ENCODE data around the gene PTOV1. TPM values are rescaled to one million over a fixed set of nuclear protein-coding genes. Genes with fewer than 3 reads are reported as not detected.

PTOV1 gene
- total RNA-seq, 2 experiments from 2014 or later = 105 to 124 TPM

GRCh38 chr19:49840321-49840720, 10.6 kb upstream of the PTOV1 start:
- H3K9me3 ChIP-seq (ENCODE audit: low read length) = no peaks in the 10 kb centered on the region
- no peak overlapping the region for H3K4me2 ChIP-seq (ENCODE audit: low read length)
- ChIA-PET CTCF (ENCODE audit: unreplicated experiment) (no interaction called here), POLR2A (no interaction called here)
- H3K9me2 ChIP-seq (ENCODE audit: insufficient read depth, low read length) = no peaks in the 10 kb centered on the region
- DNase-seq (ENCODE audit: low spot score) = no peak
- no peak overlapping the region for H3K4me3 ChIP-seq (ENCODE audit: low read depth, low read length, poor library complexity, severe bottlenecking)
- no peak overlapping the region for H3K27ac ChIP-seq (ENCODE audit: low read depth, low read length, poor library complexity, severe bottlenecking)
- intact Hi-C loops (cut with micrococcal nuclease; ENCODE audit: unreplicated experiment) = no loop called here
- no peaks in the 10 kb centered on the region for H3K79me2 ChIP-seq (ENCODE audit: insufficient read depth, low read depth, low read length)
- peaks cover 70% of the 10 kb centered on the region for H3K36me3 ChIP-seq (ENCODE audit: insufficient read depth, low read length)
- no TSS peak for BruUV-seq (replicated peaks)
- H2AFZ ChIP-seq (ENCODE audit: low read length) = no peak overlapping the region
- H3K4me1 ChIP-seq (ENCODE audit: insufficient read depth, low read length, poor library complexity, severe bottlenecking) = peaks cover 12% of the 10 kb centered on the region
- no peaks in the 10 kb centered on the region for H4K20me1 ChIP-seq (ENCODE audit: insufficient read depth, low read length)
- TF ChIP-seq CTCF (conservative IDR thresholded peaks at IDR 0.05; ENCODE audit: low read length) (no peak), EZH2phosphoT487 (IDR thresholded peaks at IDR 0.05; ENCODE audit: borderline replicate concordance, low read depth, low read length) (no peak)

DNA sequence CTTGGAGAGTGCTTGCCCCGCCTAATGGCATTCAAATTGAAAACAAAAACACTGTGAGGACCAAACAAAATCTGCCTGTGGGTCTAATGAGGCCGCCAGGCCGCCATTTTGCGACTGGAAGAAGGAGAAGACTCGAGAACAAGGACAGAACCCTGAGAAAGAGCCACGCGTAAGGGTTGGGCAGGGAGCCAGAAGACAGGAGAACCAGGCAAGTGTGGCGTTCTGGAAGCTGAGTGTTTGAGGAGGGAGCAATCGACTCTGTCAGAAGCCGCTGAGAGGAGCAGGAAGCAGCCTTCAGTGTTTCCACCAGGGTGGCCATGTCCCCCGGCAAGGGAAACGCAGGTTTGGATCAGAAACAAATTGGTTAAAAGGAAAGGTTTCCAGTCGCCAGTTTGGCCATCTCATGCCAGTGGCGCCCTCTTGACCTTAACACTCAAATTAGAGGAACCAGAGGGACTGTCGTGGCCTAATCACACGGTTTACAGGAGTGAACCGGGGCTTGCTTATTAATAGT, 10.2 kb upstream of the PTOV1 start:
- TF ChIP-seq EZH2phosphoT487 (IDR thresholded peaks at IDR 0.05; ENCODE audit: borderline replicate concordance, low read depth, low read length) (no peak), CTCF (conservative IDR thresholded peaks at IDR 0.05; ENCODE audit: low read length) (no peak)

DNA sequence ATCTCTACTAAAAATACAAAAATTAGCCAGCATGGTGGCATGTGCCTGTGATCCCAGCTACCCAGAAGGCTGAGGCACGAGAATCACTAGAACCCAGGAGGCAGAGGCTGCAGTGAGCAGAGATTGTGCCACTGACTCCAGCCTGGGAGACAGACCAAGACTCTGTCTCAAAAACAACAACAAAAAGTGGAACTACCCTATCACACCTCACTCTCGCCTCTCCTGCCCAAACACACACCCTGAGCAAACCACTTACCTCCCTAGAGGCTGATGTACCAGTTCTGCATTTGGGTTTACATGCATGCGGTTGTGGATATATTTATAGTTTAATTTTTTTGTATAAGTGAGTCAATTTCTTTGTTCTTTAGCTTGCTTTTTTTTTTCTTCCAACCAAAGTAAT, 7.7 kb upstream of the PTOV1 start:
- intact Hi-C loops (cut with micrococcal nuclease; ENCODE audit: unreplicated experiment) = no loop called here
- ChIA-PET POLR2A (no interaction called here), CTCF (ENCODE audit: unreplicated experiment) (no interaction called here)

More for the DNA sequence above, 10.2 kb upstream of the PTOV1 start:
- H3K4me3 ChIP-seq (ENCODE audit: low read depth, low read length, poor library complexity, severe bottlenecking) = no peak overlapping the region
- intact Hi-C loops (cut with micrococcal nuclease; ENCODE audit: unreplicated experiment) = no loop called here
- no peak overlapping the region for H2AFZ ChIP-seq (ENCODE audit: low read length)
- no peaks in the 10 kb centered on the region for H3K9me2 ChIP-seq (ENCODE audit: insufficient read depth, low read length)
- no peak overlapping the region for H3K4me2 ChIP-seq (ENCODE audit: low read length)
- peaks cover 65% of the 10 kb centered on the region for H3K36me3 ChIP-seq (ENCODE audit: insufficient read depth, low read length)
- ChIA-PET CTCF (ENCODE audit: unreplicated experiment) (no interaction called here), POLR2A (no interaction called here)
- H3K27ac ChIP-seq (ENCODE audit: low read depth, low read length, poor library complexity, severe bottlenecking) = no peak overlapping the region
- no TSS peak for BruUV-seq (replicated peaks)
- H4K20me1 ChIP-seq (ENCODE audit: insufficient read depth, low read length) = no peaks in the 10 kb centered on the region
- H3K4me1 ChIP-seq (ENCODE audit: insufficient read depth, low read length, poor library complexity, severe bottlenecking) = peaks cover 12% of the 10 kb centered on the region
- H3K9me3 ChIP-seq (ENCODE audit: low read length) = no peaks in the 10 kb centered on the region
- H3K79me2 ChIP-seq (ENCODE audit: insufficient read depth, low read depth, low read length) = no peaks in the 10 kb centered on the region
- no peak for DNase-seq (ENCODE audit: low spot score)

More for the DNA sequence above, 7.7 kb upstream of the PTOV1 start:
- Histone ChIP-seq H3K79me2 (ENCODE audit: insufficient read depth, low read depth, low read length) (no peaks in the 10 kb centered on the region), H3K4me2 (ENCODE audit: low read length) (peak overlapping the region; percentile 35; the same call in 1 of the 2 replicates), H3K4me1 (ENCODE audit: insufficient read depth, low read length, poor library complexity, severe bottlenecking) (peaks cover 12% of the 10 kb centered on the region), H4K20me1 (ENCODE audit: insufficient read depth, low read length) (no peaks in the 10 kb centered on the region), H3K27ac (ENCODE audit: low read depth, low read length, poor library complexity, severe bottlenecking) (no peak overlapping the region), H2AFZ (ENCODE audit: low read length) (no peak overlapping the region), H3K36me3 (ENCODE audit: insufficient read depth, low read length) (peaks cover 41% of the 10 kb centered on the region), H3K9me3 (ENCODE audit: low read length) (no peaks in the 10 kb centered on the region), H3K4me3 (ENCODE audit: low read depth, low read length, poor library complexity, severe bottlenecking) (no peak overlapping the region), H3K9me2 (ENCODE audit: insufficient read depth, low read length) (no peaks in the 10 kb centered on the region)
- TF ChIP-seq CTCF (conservative IDR thresholded peaks at IDR 0.05; ENCODE audit: low read length) (no peak), EZH2phosphoT487 (IDR thresholded peaks at IDR 0.05; ENCODE audit: borderline replicate concordance, low read depth, low read length) (no peak)
- DNase-seq (ENCODE audit: low spot score) = peak; percentile 45
- BruUV-seq (replicated peaks) = no TSS peak
